DMS153 (cell line): ENCODE measurements around the gene NKD2.

Experiments
- DNase-seq: peaks from one replicate; lab custom pipeline; 2025; lab: John Stamatoyannopoulos, UW

The NKD2 gene

DNA sequence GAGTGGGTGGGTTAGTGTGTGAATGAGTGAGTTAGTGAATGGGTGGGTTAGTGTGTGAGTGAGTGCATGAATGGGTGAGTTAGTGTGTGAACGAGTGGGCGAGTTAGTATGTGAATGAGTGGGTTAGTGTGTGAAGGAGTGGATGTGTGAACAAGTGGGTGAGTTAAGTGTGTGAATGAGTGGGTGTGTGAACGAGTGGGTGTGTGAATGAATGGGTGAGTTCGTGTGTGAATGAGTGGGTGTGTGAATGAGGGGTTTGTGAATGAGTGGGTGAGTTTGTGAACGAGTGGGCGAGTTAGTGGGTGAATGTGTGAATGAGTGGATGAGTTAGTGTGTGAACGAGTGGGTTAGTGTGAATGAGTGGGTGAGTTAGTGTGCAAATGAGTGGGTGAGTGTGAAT, 34.0 kb downstream of the NKD2 start:
- no peak for DNase-seq

- no peak for DNase-seq
These were observed 34.7 kb downstream of the NKD2 start for GRCh38 chr5:1043327-1043726.

DNA sequence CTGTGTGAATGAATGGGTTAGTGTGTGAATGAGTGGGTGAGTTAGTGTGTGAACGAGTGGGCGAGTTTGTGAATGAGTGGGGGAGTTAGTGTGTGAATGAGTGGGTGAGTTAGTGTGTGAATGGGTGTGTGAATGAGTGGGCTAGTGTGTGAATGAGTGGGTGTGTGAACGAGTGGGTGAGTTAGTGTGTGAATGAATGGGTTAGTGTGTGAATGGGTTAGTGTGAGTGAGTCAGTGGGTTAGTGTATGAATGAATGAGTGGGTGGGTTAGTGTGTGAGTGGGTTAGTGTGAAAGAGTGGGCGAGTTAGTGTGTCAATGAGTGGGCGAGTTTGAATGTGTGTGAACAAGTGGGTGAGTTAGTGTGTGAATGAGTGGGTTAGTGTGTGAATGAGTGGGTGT, 35.5 kb downstream of the NKD2 start:
- DNase-seq = no peak

- no peak for DNase-seq
These were observed 37.5 kb downstream of the NKD2 start for GRCh38 chr5:1045960-1046560.

DNA sequence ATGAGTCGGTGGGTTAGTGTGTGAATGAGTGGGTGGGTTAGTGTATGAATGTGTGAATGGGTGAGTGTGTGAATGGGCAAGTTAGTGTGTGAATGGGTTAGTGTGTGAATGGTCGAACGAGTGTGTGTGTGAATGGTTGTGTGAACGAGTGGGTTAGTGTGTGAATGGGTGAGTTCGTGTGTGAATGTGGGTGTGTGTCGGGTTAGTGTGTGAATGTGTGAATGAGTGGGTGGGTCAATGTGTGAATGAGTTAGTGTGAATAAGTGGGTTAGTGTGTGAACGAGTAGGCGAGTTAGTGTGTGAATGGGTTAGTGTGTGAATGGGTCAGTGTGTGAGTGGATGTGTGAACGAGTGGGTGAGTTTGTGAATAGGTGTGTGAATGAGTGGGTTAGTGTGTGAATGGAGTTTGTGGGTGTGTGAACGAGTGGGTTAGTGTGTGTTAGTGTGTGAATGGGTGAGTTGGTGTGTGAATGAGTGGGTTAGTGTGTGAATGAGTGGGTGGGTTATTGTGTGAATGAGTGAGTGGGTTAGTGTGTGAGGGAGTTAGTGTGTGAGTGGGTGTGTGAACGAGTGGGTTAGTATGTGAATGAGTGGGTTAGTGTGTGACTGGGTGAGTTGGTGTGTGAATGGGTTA, 38.8 kb downstream of the NKD2 start:
- DNase-seq = no peak

DNA sequence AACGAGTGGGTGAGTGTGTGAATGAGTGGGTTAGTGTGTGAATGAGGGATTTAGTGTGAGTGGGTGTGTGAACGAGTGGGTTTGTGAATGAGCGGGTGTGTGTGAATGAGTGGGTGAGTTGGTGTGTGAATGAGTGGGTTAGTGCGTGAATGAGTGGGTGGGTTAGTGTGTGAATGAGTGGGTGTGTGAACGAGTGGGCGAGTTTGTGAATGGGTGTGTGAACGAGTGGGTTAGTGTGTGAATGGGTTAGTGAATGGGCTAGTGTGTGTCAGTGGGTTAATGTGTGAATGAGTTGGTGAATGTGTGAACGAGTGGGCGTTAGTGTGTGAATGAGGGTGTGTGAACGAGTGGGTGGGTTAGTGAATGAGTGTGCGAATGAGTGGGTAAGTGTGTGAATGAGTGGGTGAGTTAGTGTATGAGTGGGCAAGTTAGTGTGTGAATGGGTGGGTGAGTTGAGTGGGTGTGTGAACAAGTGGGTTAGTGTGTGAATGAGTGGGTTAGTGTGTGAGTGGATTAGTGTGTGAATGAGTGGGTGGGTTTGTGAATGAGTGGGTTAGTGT, 39.6 kb downstream of the NKD2 start:
- DNase-seq = no peak

GRCh38 chr5:1048861-1049838, 40.5 kb downstream of the NKD2 start:
- no peak for DNase-seq

DNA sequence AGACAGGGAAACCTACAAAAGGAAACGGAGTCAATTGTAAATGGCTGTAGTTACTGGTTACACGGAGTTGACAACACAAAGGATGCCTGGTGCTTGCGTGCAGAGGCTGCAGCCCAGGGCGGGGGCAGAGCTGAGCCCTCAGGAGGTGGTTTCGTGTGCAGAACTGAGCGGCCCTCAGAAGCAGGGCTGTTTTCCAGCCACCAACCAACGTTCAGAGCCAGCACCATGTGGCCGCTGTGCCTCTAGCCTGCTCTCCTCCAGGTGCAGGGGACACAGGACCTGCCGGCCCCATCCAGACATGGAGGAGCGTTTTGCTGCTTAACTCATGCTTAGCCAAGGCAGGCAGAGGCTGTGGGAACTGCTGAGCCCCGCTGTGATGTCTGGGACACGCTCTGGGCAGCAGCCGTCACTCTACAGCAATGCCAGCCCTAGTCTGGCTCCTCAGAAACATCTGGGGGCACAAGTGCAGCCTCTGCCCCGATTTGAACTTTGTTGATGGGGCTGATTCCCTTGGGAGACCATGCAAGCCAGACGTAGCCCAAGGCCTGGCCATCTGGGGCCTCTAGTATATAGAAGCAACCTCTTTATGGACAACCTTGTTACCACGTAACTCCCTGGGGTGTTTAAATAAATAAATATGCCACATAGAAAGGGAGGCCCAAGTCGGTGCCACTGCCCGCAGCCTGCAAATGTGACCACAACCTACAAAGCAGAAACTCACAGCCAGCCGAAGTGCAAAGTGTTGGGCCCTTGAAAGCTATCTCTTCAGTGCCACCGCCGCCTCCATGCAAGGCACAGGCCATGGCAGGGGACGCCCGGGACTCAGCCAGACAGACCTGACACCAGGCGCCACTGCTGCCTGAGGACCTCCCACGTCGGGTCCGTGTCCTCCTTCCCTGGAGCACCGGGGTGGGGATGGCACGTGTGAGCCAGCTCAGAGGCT, 42.1 kb downstream of the NKD2 start:
- DNase-seq = no peak

DNA sequence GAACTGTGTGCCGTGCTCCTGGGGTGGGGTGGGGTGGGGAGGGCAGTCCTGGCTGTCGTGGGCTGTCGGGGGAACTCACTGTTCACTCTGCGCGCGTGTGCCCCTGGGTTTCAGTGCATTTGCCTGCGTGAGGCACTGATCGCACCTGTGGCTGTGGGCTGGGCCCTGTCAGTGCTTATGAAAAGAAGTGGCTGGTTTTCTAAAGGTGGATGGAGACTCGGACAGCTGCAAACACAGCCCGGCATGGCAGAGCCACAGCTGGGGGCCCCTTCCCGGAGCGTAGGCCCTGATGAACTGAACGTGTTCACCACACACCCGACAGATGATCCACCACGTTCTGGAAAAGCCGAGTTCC, 42.7 kb downstream of the NKD2 start:
- no peak for DNase-seq

DNA sequence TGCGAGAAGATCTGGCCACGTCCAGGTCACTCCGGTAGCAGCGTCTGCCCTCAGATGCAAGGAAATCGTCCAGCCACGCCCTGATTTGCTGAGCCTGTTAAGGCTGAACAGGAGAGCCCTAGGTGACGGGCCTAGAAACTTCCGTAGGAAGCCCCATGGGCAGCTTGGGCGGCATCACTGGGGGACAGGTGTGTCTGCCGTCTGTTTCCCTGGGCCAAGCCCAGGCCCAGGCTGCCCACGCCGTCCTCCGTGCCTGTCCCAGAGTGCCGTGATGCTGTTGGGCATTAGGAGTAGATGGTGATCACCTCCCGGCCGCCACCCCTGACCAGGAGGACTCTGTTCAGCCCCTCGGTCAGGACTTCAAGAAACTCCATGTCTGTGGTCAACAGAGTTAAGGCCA, 43.5 kb downstream of the NKD2 start:
- DNase-seq = no peak

DNA sequence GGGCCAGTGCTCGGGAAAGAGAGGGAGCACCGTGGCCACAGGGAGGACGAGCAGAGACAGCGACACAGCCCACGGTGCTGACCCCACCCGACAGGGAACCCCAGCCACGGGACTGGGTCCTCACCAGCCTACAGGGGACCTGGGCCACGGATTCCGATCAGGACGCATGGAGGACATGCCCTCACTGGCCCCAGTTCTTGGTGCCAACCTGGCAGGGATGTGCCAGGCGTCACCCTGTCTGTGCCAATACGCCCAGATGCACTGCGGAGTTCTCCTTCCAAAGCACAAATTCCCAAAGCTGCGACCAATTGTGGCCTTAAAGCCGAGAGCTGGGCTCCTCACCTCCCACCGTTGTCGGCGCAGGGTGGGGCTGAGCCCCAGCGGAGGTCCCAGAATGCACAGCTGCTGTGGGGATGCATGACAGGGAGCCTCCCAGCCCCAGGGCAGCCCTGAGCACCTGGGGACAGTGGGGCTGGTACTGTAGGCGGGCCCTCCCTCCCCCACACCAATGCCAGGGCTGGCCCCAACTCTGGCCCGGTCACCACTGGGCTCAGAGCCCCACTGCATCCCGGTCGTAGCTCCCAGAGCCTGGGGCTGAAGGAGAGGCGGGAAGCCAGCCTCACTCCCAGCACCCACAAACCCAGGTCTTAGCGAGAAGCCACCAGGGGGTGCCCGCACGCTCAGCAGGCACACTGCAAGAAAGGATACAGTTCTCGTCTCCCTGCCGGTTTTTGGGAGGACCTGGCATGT, 44.2 kb downstream of the NKD2 start:
- no peak for DNase-seq

- DNase-seq = no peak
These were observed 44.9 kb downstream of the NKD2 start for GRCh38 chr5:1053391-1054017.

DNA sequence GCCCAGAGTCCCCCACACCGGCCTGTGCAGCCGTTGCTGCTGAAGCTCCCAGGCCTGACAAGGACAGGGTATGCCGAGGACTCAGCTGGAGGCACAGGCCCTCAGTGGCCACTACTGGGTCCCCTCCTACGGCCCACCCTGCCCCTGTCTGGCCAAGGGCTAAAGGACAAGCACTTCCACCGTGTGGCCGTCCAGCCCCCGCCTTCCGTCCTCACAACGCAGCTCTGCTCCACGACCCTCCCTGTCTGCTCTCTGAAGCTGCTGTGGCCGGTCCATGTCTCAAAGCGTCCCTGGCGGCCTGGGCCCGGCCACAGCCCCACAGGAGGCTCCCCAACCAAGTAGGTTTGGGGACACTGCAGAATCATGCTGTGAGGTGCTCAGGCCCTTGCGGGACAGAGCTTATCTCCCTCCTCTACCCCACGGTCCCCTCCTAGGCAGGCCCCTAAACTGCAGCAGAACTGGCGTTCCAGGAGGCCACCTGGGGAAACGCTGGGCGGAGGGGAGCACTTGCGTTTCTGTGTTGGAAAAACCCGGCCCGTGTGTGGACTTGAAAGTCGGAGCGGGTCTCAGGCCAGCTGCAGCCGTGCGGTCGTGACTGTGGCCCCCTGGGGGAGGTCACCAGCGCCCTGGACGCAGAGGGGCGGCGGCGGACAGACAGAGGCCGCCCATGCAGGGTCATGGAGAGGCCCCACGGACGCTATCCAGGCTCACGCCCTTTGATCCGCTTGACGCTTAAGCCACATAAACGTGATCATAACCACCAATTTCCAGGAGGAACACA, 45.6 kb downstream of the NKD2 start:
- no peak for DNase-seq

GRCh38 chr5:1054799-1055775, 46.5 kb downstream of the NKD2 start:
- no peak for DNase-seq

- no peak for DNase-seq
These were observed 47.5 kb downstream of the NKD2 start for GRCh38 chr5:1055896-1056610.

GRCh38 chr5:1056611-1057484, 48.2 kb downstream of the NKD2 start:
- DNase-seq = no peak
